ENCODE measurements around the gene VAMP5.
A peak's percentile ranks its signal among the peaks of the same experiment; 100 is the strongest.

VAMP5 gene

DNA sequence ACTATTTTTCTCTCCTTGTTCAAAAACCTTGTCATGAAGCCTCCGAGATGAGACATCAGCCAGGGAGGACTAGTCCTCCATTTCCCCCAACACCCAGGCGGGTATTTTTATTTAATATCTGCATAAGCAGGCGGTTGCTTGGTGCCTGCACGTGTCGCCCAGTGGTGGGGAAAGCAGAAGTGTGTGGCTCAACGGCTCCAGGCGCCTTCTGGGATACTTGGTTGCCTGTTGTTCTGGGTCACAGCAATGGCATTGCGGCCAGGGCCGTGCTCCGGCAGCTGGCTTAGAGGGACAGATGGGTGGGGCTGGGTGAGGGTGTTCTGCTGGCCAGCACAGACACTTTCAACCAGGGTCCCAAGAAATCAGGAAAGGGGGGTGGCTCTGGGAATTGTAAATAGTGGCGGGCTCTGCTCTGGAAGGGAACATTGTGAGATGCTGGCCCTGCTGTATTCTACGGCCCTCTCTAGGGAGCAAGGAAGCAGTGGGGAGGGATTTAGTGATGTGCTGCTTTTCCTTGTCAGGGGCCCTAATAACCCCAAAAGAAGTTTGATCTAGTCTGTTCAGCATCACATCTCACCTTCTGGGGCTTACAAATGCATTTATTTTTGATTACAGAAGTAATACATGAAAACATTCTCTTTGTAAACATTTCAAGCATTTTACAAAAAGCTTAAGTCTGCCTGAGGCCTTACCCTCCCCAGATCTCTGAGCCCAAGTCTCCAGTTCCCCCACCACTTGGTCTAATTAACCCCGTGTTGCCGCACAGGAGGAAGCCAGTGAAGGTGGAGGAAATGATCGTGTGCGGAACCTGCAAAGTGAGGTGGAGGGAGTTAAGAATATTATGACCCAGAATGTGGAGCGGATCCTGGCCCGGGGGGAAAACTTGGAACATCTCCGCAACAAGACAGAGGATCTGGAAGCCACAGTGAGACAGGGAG lies 5.7 kb upstream of the VAMP5 start:
- peak overlapping the region; percentile 73 for H3K4me3 ChIP-seq (ENCODE audit: low read length)
- H3K27me3 ChIP-seq (ENCODE audit: insufficient read depth, low read length) = peaks cover 3% of the 10 kb centered on the region
- no peaks in the 10 kb centered on the region for H3K9me3 ChIP-seq (ENCODE audit: insufficient read depth, low read depth, low read length)
- peaks cover 4% of the 10 kb centered on the region; the same call in 1 of the 2 replicates for H3K36me3 ChIP-seq (ENCODE audit: insufficient read depth, low read depth, low read length)
- H3K4me1 ChIP-seq (ENCODE audit: insufficient read depth, low read length) = peaks cover 5% of the 10 kb centered on the region; the same call in 1 of the 2 replicates
- H3K27ac ChIP-seq (ENCODE audit: low read length) = no peak overlapping the region
- peak overlapping the region; percentile 66; the same call in 1 of the 2 replicates for H3K9ac ChIP-seq (ENCODE audit: low read depth, low read length)

- Histone ChIP-seq H3K36me3 (ENCODE audit: insufficient read depth, low read depth, low read length) (peaks cover 4% of the 10 kb centered on the region; the same call in 1 of the 2 replicates), H3K9ac (ENCODE audit: low read depth, low read length) (no peak overlapping the region), H3K27me3 (ENCODE audit: insufficient read depth, low read length) (peaks cover 10% of the 10 kb centered on the region), H3K27ac (ENCODE audit: low read length) (no peak overlapping the region), H3K9me3 (ENCODE audit: insufficient read depth, low read depth, low read length) (no peaks in the 10 kb centered on the region), H3K4me1 (ENCODE audit: insufficient read depth, low read length) (peaks cover 5% of the 10 kb centered on the region; the same call in 1 of the 2 replicates), H3K4me3 (ENCODE audit: low read length) (peak overlapping the region; percentile 73)
These were observed 4.8 kb upstream of the VAMP5 start for GRCh38 chr2:85579266-85579935.

- Histone ChIP-seq H3K9ac (ENCODE audit: low read depth, low read length) (no peak overlapping the region), H3K9me3 (ENCODE audit: insufficient read depth, low read depth, low read length) (no peaks in the 10 kb centered on the region), H3K4me3 (ENCODE audit: low read length) (no peak overlapping the region), H3K27ac (ENCODE audit: low read length) (no peak overlapping the region), H3K27me3 (ENCODE audit: insufficient read depth, low read length) (peaks cover 18% of the 10 kb centered on the region), H3K4me1 (ENCODE audit: insufficient read depth, low read length) (peaks cover 5% of the 10 kb centered on the region; the same call in 1 of the 2 replicates), H3K36me3 (ENCODE audit: insufficient read depth, low read depth, low read length) (peaks cover 4% of the 10 kb centered on the region; the same call in 1 of the 2 replicates)
These were observed 4.0 kb upstream of the VAMP5 start for GRCh38 chr2:85580206-85580605.

DNA sequence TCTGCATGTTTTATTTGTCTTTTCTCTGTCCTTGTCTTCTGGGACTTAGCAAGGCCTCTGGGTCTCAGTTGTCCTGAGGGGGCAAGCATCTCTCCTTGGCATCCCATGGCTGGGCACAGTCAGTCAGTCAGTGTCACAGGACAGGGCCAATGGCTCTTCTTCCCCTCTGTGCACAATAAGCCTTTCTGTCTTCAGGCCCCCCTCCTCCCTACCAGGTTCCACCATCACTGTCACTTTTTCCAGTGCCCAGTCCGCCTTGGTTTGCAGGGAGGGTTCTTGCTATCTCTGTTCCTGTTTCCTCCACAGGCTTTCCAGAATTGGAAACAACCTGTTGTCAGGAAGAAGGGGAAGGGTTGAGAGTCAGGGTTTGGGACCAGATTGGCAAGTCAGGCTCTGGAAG lies 1.7 kb upstream of the VAMP5 start:
- Histone ChIP-seq H3K9ac (ENCODE audit: low read depth, low read length) (no peak overlapping the region), H3K4me3 (ENCODE audit: low read length) (no peak overlapping the region), H3K27me3 (ENCODE audit: insufficient read depth, low read length) (peaks cover 27% of the 10 kb centered on the region; the same call in 1 of the 2 replicates), H3K36me3 (ENCODE audit: insufficient read depth, low read depth, low read length) (peaks cover 4% of the 10 kb centered on the region; the same call in 1 of the 2 replicates), H3K9me3 (ENCODE audit: insufficient read depth, low read depth, low read length) (no peaks in the 10 kb centered on the region), H3K4me1 (ENCODE audit: insufficient read depth, low read length) (peaks cover 5% of the 10 kb centered on the region; the same call in 1 of the 2 replicates), H3K27ac (ENCODE audit: low read length) (no peak overlapping the region)

DNA sequence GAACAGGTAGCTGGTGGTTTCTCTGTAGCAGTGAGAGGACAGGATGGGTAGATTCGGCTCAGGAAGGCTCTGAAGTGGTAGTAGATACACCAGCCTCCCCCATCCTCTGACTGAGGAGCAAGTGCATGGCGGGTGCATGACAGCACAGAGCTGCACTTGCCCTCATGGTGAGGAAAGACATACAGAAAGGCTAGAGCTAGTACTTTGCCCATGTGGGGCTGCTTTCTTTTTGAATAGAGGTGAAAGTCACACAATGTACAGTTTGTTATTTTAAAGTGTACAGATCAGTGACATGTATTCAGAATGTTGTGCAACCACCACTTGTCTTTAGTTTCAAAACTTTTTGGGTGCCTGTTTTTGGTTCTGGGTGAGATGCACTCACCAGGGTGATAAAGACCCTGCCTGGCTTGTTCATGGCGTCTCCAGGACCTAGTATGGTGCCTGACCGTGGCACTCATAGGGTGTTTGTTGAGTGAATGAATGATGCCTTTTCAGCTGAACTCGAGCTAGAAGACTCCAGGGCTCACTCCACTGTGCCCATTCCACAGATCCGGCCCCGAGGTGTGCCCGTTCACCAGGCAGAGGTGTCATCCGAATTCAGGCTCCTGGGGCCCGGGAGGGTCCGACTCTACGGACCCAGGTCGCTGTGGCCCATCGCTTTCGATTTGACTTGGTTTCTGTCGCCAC lies 421 bp upstream of the VAMP5 start:
- Histone ChIP-seq H3K4me3 (ENCODE audit: low read length) (no peak overlapping the region; the same call in 1 of the 2 replicates), H3K4me1 (ENCODE audit: insufficient read depth, low read length) (peaks cover 3% of the 10 kb centered on the region; the same call in 1 of the 2 replicates), H3K27me3 (ENCODE audit: insufficient read depth, low read length) (peaks cover 27% of the 10 kb centered on the region; the same call in 1 of the 2 replicates), H3K9me3 (ENCODE audit: insufficient read depth, low read depth, low read length) (no peaks in the 10 kb centered on the region), H3K36me3 (ENCODE audit: insufficient read depth, low read depth, low read length) (peaks cover 4% of the 10 kb centered on the region; the same call in 1 of the 2 replicates), H3K27ac (ENCODE audit: low read length) (no peak overlapping the region), H3K9ac (ENCODE audit: low read depth, low read length) (no peak overlapping the region)

DNA sequence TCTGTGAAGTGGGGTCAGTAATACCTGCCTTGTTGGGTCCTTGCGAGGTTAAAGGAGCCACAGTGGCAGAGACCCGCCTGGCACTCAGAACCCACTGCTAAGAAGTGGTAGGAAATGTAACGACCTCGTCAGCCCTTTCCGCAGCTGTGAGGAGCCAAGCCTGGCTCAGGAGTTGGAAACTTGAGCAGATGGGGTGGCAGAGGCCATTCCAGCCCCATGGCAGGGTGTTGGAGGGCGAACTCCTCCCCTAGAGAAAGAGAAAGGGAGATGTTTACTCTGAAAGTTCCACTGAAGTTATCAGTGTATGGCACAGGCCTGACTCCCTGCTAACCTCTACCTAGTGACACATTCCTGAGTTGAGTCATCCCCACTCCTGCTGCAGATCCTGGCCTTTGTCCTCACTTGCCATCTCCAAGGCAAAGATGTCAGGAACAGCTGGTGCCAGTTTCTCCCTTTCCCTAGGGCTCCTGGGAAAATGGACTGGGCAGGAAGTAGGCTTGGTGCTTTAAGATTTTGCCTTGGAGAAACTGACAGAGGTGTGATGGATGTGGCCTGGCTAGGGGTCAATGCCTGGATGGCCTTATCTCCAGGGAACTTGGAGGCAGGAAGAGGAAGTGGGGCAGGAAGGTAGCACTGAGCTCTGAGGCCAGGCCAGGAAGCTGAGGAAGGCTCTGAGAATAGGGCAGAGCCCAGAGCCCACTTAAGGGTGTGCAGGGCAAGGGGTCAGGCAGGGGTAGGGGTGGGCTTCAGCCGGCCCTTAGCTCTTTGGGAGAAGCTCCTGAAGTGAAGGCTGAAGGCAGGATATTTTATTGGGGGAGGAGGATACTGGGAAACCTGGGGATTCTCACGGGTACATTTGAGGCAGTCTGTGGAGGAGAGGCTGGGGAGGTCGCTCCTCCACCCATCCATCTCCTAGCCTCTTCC lies 888 bp downstream of the VAMP5 start:
- Histone ChIP-seq H3K27me3 (ENCODE audit: insufficient read depth, low read length) (peaks cover 27% of the 10 kb centered on the region; the same call in 1 of the 2 replicates), H3K4me1 (ENCODE audit: insufficient read depth, low read length) (no peaks in the 10 kb centered on the region), H3K36me3 (ENCODE audit: insufficient read depth, low read depth, low read length) (peaks cover 4% of the 10 kb centered on the region; the same call in 1 of the 2 replicates), H3K9me3 (ENCODE audit: insufficient read depth, low read depth, low read length) (no peaks in the 10 kb centered on the region), H3K9ac (ENCODE audit: low read depth, low read length) (no peak overlapping the region), H3K4me3 (ENCODE audit: low read length) (peak overlapping the region; percentile 55; the same call in 1 of the 2 replicates), H3K27ac (ENCODE audit: low read length) (no peak overlapping the region)

- Histone ChIP-seq H3K9me3 (ENCODE audit: insufficient read depth, low read depth, low read length) (no peaks in the 10 kb centered on the region), H3K27me3 (ENCODE audit: insufficient read depth, low read length) (peaks cover 27% of the 10 kb centered on the region; the same call in 1 of the 2 replicates), H3K9ac (ENCODE audit: low read depth, low read length) (no peak overlapping the region), H3K27ac (ENCODE audit: low read length) (no peak overlapping the region), H3K4me1 (ENCODE audit: insufficient read depth, low read length) (no peaks in the 10 kb centered on the region), H3K4me3 (ENCODE audit: low read length) (no peak overlapping the region), H3K36me3 (ENCODE audit: insufficient read depth, low read depth, low read length) (peaks cover 4% of the 10 kb centered on the region; the same call in 1 of the 2 replicates)
These were observed 1.5 kb downstream of the VAMP5 start for GRCh38 chr2:85585781-85586105.

- no peak overlapping the region for H3K9ac ChIP-seq (ENCODE audit: low read depth, low read length)
- H3K27me3 ChIP-seq (ENCODE audit: insufficient read depth, low read length) = peaks cover 27% of the 10 kb centered on the region; the same call in 1 of the 2 replicates
- H3K27ac ChIP-seq (ENCODE audit: low read length) = no peak overlapping the region
- H3K36me3 ChIP-seq (ENCODE audit: insufficient read depth, low read depth, low read length) = no peaks in the 10 kb centered on the region
- H3K9me3 ChIP-seq (ENCODE audit: insufficient read depth, low read depth, low read length) = no peaks in the 10 kb centered on the region
- no peak overlapping the region for H3K4me3 ChIP-seq (ENCODE audit: low read length)
- no peaks in the 10 kb centered on the region for H3K4me1 ChIP-seq (ENCODE audit: insufficient read depth, low read length)
These were observed 4.0 kb downstream of the VAMP5 start for GRCh38 chr2:85588236-85588635.

DNA sequence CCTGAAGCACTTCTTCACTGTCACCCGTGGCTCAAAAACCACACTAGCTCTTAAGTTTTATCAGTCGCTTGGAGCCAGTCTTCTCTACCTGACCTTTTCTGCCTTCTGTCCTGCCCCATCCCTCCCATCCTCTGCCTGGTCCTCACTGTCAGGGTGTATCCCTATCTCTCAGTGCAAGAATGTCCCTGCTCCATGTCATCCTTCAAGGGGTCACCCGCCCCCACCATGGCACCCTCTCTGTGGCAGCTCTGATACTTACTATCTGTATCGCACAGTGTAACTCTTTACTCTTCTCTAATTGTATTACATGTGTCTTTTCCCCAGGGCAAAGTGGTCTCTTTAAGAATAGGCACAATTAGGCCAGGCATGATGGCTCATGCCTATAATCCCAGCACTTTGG lies 4.4 kb downstream of the VAMP5 start:
- Histone ChIP-seq H3K27ac (ENCODE audit: low read length) (no peak overlapping the region), H3K9ac (ENCODE audit: low read depth, low read length) (no peak overlapping the region), H3K9me3 (ENCODE audit: insufficient read depth, low read depth, low read length) (no peaks in the 10 kb centered on the region), H3K27me3 (ENCODE audit: insufficient read depth, low read length) (peaks cover 23% of the 10 kb centered on the region; the same call in 1 of the 2 replicates), H3K4me3 (ENCODE audit: low read length) (no peak overlapping the region), H3K36me3 (ENCODE audit: insufficient read depth, low read depth, low read length) (no peaks in the 10 kb centered on the region), H3K4me1 (ENCODE audit: insufficient read depth, low read length) (no peaks in the 10 kb centered on the region)

DNA sequence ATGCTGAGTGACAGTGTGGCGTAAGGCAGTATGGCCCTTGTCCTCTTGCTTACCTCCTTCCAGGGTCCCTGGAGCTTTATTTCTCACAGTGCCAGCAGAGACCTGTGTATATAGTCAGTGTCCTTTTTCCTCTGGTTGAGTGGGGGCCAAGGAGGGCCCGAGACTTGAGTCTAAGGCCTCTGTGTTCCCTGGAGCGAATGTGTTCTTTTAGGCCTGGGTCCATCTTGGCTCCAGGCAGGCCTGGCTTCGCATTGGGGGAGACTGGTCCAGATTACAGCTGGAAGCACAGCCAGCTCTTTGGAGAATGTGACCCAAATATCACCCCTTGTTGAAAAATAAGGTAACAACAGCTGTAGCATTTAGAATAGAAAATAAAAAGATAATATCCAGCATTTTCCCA lies 5.0 kb downstream of the VAMP5 start:
- H3K27me3 ChIP-seq (ENCODE audit: insufficient read depth, low read length) = peaks cover 18% of the 10 kb centered on the region; the same call in 1 of the 2 replicates
- no peak overlapping the region for H3K27ac ChIP-seq (ENCODE audit: low read length)

More for the DNA sequence above, 5.0 kb downstream of the VAMP5 start:
- Histone ChIP-seq H3K4me3 (ENCODE audit: low read length) (no peak overlapping the region), H3K9me3 (ENCODE audit: insufficient read depth, low read depth, low read length) (no peaks in the 10 kb centered on the region), H3K36me3 (ENCODE audit: insufficient read depth, low read depth, low read length) (no peaks in the 10 kb centered on the region), H3K4me1 (ENCODE audit: insufficient read depth, low read length) (no peaks in the 10 kb centered on the region), H3K9ac (ENCODE audit: low read depth, low read length) (no peak overlapping the region)
